GM18909 (cell line): ENCODE data around the gene PNMA8B.
"Not testable (repeated sequence)": the region's sequence is repeated elsewhere in the genome, so short reads cannot be mapped to it uniquely, and the experiment has no call there.

Experiments
- ATAC-seq: cut with Tn5 transposase; IDR thresholded peaks from one replicate; pipeline ENCODE4 v1.9.1; 2021; ENCODE audit warnings: mild to moderate bottlenecking; ENCODE audit not compliant: unreplicated experiment, poor library complexity

PNMA8B gene, protein sequence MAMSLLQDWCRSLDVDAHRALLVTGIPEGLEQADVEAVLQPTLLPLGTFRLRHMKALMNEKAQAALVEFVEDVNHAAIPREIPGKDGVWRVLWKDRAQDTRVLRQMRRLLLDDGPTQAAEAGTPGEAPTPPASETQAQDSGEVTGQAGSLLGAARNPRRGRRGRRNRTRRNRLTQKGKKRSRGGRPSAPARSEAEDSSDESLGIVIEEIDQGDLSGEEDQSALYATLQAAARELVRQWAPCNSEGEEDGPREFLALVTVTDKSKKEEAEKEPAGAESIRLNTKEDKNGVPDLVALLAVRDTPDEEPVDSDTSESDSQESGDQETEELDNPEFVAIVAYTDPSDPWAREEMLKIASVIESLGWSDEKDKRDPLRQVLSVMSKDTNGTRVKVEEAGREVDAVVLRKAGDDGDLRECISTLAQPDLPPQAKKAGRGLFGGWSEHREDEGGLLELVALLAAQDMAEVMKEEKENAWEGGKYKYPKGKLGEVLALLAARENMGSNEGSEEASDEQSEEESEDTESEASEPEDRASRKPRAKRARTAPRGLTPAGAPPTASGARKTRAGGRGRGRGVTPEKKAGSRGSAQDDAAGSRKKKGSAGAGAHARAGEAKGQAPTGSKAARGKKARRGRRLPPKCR

GRCh38 chr19:46495786-46496099 is at the start of gene PNMA8B:
Gene PNMA8B, minus strand, starts transcription at chr19:46495867. Its CDS starts 402 bp downstream, at chr19:46495465.
- no peak for ATAC-seq

GRCh38 chr19:46544651-46545050 is 49.0 kb upstream of the PNMA8B start:
- no peak for ATAC-seq

GRCh38 chr19:46542428-46543230 is 47.0 kb upstream of the PNMA8B start:
- ATAC-seq = no peak

GRCh38 chr19:46537136-46538097 is 41.8 kb upstream of the PNMA8B start:
- no peak for ATAC-seq

- no peak for ATAC-seq
These were observed 40.7 kb upstream of the PNMA8B start for GRCh38 chr19:46536391-46536790.

DNA sequence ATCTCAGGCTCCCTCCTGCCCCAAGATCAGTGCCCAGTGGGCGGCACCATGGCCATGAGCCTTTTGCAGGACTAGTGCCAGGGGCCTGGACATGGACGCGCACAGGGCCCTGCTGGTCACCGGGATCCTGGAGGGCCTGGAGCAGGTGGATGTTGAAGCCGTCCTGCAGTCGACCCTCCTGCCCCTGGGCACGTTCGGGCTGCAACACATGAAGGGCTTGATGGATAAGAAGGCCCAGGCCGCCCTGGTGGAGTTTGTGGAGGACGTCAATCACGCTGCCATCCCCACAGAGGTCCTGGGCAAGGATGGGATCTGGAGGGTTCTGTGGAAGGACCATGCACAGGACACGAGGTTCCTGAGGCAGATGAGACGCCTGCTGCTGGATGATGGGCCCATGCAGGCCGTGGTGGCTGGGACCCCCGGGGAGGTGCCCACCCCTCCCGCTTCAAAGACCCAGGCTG is 38.0 kb upstream of the PNMA8B start:
- no peak for ATAC-seq

DNA sequence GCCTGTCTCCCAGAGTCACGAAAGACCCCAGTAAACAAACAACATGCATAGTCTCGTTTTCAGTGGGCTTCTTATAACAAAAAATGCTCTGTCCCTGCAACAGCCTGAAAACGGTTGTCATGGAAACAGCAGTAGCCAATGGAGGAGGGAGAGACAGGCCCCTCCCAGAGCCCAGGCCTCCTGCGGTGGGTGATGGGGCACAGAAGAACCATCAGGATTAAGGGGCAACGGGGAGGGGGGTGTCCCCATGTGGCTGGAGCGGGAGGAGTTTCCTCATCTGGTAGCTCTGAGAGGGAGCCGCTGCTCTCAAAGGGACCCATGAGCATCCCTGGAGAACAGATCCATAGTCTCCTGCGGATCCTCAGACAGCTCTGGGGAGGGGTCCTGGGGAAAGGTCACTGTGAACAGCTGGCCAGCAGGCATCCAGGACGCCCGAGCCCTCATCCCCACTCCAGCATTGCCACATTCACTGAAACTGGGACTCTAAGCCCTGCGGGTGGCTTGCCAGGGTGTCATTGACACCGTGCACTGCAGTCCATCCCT is 37.5 kb upstream of the PNMA8B start:
- ATAC-seq = no peak

GRCh38 chr19:46530636-46531035 is 35.0 kb upstream of the PNMA8B start:
- ATAC-seq = no peak

DNA sequence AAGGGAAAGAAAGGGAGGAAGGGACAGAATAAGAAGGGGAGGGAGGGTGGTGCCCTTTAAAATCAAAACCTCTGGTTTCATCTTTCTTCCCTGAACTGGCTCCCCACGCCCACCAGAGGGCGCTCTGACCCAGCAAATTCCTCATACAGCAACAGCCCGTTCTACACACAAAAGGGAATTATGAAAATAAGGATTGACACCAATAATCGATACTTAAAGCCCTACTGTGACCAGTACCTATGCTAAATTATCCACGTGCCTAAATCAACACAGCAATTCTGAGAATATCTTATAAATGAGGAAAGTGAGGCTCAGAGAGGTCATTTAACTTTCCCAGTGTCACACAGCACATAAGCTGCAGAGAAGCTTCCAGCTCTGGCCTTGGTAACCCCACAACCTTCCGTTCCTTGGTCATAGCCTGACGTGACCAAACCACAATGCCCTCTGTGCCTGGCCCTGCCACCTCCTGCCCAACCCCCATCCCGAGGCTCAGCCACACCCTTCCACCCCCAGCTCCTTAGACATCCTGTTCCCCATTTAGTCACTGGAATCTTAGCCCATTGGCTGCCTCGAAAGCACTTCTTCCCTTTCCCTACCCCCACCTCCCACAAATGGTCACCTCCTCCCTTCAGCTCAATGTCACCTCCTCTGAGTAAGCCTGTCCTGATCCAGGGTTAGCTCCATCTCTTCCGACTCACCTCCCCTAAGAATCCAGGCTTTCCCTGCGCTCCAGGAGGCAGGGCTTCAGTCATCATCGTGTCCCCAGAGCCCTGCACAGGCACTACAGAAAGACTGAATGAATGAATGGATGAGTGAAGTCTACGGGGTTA is 34.2 kb upstream of the PNMA8B start:
- no peak for ATAC-seq

DNA sequence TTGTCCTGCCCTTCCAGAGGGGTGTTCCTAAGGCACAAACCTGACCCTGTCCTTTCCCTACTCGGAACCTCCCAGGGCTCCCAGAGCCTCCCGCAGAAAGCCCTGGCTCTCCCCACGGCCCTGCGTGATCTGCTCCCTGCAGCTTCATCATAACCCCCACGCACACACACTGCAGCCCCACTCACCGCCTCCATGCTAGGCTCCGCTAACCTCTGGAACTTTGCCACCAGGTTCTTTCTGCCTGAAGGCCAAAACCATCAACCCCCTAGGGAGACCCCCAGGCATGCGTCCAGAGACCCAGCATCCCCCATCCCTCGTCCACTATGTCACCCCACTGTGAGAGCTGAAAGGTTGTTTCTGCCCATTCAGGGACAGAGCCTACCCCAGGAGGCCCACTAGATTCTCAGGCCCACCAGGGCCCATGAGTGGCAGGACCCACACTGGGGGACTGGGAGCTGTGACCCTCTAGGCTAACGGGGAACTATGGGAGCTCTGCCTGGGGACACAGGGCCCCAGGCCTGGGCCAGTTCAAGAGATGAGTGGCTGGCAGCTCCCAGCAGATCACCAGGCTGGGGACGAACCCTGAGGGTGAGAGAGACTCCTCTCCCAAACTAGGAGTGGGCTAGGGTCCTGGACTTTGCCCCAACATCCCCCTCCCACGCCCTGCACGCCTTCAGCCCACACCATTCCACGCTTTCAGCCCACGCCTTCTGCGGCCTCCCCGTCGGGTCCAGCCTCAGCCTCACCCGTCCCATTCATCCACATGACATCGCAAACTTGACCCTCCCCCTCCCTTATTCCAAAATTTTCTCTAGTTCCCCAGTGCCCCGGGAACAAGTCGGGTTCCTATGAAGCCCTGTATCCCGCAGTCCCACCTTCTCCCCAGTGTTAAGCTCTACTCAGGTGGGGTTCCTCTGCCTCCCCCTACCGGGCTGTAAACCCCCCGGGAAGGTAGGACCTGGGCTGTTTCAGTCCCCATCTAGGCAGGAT is 33.2 kb upstream of the PNMA8B start:
- ATAC-seq = no peak

DNA sequence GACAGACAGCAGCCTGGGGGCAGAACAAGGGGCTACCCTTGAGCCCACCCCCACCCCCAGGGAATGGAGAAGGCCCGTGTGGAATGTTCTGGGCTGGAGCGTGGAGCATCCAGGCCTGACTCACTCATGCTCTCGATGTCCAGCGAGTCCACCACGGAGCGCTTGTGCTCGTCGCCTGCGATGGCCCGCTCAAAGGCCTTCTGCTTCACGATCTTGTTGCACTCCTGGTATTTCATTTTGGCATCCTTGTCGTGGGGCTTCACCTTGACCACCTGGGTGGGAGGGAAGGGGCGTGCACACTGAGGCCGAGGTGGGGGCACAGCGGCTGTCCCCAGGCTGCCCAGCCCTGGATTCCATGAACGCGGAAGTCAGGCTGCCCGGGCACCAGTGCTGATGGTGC is 31.1 kb upstream of the PNMA8B start:
- ATAC-seq = not testable (repeated sequence)

DNA sequence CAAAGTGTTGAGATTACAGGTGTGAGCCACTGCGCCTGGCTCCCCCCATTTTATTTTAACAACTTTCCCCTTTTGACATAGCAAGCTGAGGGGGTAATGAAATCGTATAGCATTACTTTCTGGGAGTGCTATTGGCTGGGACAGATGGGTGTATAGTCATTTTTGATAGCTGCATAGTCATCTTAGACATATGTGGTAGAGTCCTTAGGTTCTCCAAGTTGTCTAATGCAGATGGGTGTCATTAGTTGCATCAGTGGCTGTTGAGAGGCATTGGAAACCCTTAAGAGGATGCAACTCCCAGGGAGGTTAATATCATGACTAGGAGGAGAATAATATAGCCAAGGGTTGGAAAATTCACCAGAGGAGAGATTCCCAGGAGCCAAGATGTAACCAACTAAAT is 28.6 kb upstream of the PNMA8B start:
- no peak for ATAC-seq

DNA sequence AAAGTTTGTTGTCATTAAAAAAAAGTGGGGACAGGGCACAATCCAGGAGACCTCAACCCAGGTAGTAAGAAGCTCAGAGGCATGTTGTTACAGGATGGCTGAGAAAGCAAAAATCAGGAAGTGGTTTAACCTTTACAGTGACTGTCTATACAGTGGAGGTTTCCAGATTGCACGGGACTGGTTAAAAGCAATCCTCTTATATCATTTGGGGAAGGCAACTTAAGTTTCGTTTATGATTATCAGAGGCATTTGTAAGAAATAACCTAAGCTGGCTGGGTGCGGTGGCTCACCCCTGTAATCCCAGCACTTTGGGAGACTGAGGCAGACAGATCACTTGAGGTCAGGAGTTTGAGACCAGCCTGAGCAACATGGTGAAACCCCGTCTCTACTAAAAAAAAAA is 27.3 kb upstream of the PNMA8B start:
- ATAC-seq = not testable (repeated sequence)

- no peak for ATAC-seq
These were observed 25.7 kb upstream of the PNMA8B start for GRCh38 chr19:46521241-46521868.

DNA sequence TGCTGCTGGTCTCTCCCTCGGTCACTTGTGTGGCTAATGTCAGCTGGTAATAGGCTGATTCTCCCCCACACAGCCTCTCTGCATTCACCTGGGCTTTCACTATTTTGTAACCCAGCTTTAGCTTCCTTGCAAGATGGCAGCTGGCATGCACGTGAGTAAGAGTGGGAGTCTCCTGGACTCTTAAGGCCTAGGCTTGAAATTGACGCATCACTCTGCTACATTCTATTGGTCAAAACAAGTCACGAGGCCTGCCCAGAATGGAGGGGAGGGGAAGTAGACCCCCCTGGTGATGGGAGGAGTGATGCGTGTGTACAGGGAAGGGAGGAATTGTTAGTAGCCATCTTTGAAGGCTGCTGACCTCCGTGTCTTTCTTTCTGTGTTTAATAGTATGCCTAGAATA is 24.9 kb upstream of the PNMA8B start:
- ATAC-seq = no peak

- ATAC-seq = no peak
These were observed 21.8 kb upstream of the PNMA8B start for GRCh38 chr19:46517471-46517870.

DNA sequence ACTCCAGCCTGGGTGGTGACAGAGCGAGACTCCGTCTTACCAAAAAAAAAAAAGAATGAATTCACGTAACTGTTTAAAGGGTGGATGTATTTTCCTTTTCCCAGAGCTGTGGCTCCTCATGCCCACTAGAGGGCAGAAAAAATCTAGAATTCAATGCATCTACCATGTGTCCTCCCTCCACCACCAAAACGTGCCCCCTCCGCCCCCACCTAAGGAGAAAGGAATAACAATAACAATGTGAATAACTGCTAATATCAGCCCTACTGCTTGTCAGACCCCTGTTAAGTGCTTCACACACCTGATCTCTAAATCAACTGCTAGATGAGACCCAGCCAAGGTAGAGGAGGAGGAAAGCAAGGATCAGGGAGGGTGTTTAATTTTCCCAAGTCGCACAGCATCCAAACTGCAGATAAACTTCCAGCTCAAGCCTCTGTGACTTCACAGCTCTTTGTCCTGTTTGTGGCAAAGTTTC is 20.2 kb upstream of the PNMA8B start:
- no peak for ATAC-seq
